Upper lobe of right lung (tissue), 1 donor: ENCODE measurements around the gene PLEK. TPM values are rescaled to one million over a fixed set of nuclear protein-coding genes. Genes with fewer than 3 reads are reported as not detected.

Source experiments
- ATAC-seq: fragments of 200-7000 bp; cut with Tn5 transposase; one replicate; pipeline ENCODE4 v1.9.1; 2020; ENCODE audit warnings: mild to moderate bottlenecking, moderate library complexity
- DNase-seq: peaks from one replicate; pipeline ENCODE4 v3.0.0-alpha.2; 2020
- H3K27ac ChIP-seq: fragments of 200-600 bp; one replicate; pipeline ENCODE4 v1.8.0; 2022
- H3K27me3 ChIP-seq: fragments of 200-600 bp; one replicate; pipeline ENCODE4 v1.8.0; 2022; ENCODE audit warnings: mild to moderate bottlenecking
- H3K36me3 ChIP-seq: fragments of 200-600 bp; one replicate; pipeline ENCODE4 v1.8.0; 2022
- H3K4me1 ChIP-seq: fragments of 200-600 bp; one replicate; pipeline ENCODE4 v1.8.0; 2022
- H3K4me3 ChIP-seq: fragments of 200-600 bp; one replicate; pipeline ENCODE4 v1.8.0; 2022; ENCODE audit warnings: mild to moderate bottlenecking
- H3K9me3 ChIP-seq: fragments of 200-600 bp; one replicate; pipeline ENCODE4 v1.8.0; 2022
- CTCF ChIP-seq: fragments of 200-600 bp; IDR thresholded peaks from one replicate; pipeline ENCODE4 v1.8.0; 2022; ENCODE audit warnings: antibody characterized with exemption
- intact Hi-C: fragments of 100-400 bp; cut with DNase I; formaldehyde crosslinking; loops from one replicate; pipeline ENCODE4 v1.11.0; 2022
- total RNA-seq: library from RNA; stranded (reverse); fragmentation: NEBNext Ultra II Directional; extraction: Animal tissue kit (Norgen Biotek cat#: 25700); gene quantifications from one replicate; pipeline ENCODE4 v1.2.1, GENCODE V29; 2021
- donor health status: DM: no; HTN: yes; CAD: no; lungs with severe emphysema.

Gene PLEK
- total RNA-seq, 1 donor from 2014 or later, result 32.9 TPM

- DNase-seq (no peak), ATAC-seq (peak; percentile 77)
- no peak overlapping the region for H3K4me3 ChIP-seq
- H3K27ac ChIP-seq, result no peak overlapping the region
- H3K4me1 ChIP-seq, result peaks cover 4% of the 10 kb centered on the region
- no peaks in the 10 kb centered on the region for H3K9me3 ChIP-seq
- TF ChIP-seq CTCF, result peak; percentile 48
- intact Hi-C loops, result no loop called here
- no peaks in the 10 kb centered on the region for H3K36me3 ChIP-seq
- no peaks in the 10 kb centered on the region for H3K27me3 ChIP-seq
Measured at GRCh38 chr2:68357605-68358337, 7.3 kb upstream of the PLEK start.

- DNase-seq (no peak), ATAC-seq (no peak)
- Histone ChIP-seq H3K36me3 (no peaks in the 10 kb centered on the region), H3K27ac (no peak overlapping the region), H3K4me3 (no peak overlapping the region), H3K9me3 (no peaks in the 10 kb centered on the region), H3K27me3 (no peaks in the 10 kb centered on the region), H3K4me1 (peaks cover 4% of the 10 kb centered on the region)
- intact Hi-C loops, result loop anchor here (5.0 kb wide), 1 partner anchor 82 kb away; no protein-coding TSS in a partner anchor
- TF ChIP-seq CTCF, result no peak
Measured at GRCh38 chr2:68359889-68360288, 5.2 kb upstream of the PLEK start.

GRCh38 chr2:68362069-68362468, 3.0 kb upstream of the PLEK start:
- DNase-seq (peak; percentile 88), ATAC-seq (peak; percentile 94)
- peak; percentile 85 for TF ChIP-seq CTCF
- no peaks in the 10 kb centered on the region for H3K36me3 ChIP-seq
- no peaks in the 10 kb centered on the region for H3K27me3 ChIP-seq
- intact Hi-C loops, result loop anchor here (5.0 kb wide), 1 partner anchor 80 kb away; no protein-coding TSS in a partner anchor
- peaks cover 4% of the 10 kb centered on the region for H3K4me1 ChIP-seq
- no peaks in the 10 kb centered on the region for H3K9me3 ChIP-seq
- H3K27ac ChIP-seq, result no peak overlapping the region
- H3K4me3 ChIP-seq, result peak overlapping the region; percentile 12

GRCh38 chr2:68362749-68363148, 2.3 kb upstream of the PLEK start:
- TF ChIP-seq CTCF, result no peak
- H3K36me3 ChIP-seq, result no peaks in the 10 kb centered on the region
- no peak overlapping the region for H3K27ac ChIP-seq
- DNase-seq (no peak), ATAC-seq (peak; percentile 9)
- H3K4me1 ChIP-seq, result peaks cover 4% of the 10 kb centered on the region
- no peaks in the 10 kb centered on the region for H3K27me3 ChIP-seq
- no peak overlapping the region for H3K4me3 ChIP-seq
- intact Hi-C loops, result loop anchor here (5.0 kb wide), 1 partner anchor 80 kb away; no protein-coding TSS in a partner anchor
- no peaks in the 10 kb centered on the region for H3K9me3 ChIP-seq

GRCh38 chr2:68363721-68364120, 1.4 kb upstream of the PLEK start:
- H3K36me3 ChIP-seq, result no peaks in the 10 kb centered on the region
- H3K27me3 ChIP-seq, result no peaks in the 10 kb centered on the region
- H3K4me3 ChIP-seq, result no peak overlapping the region
- H3K4me1 ChIP-seq, result peaks cover 6% of the 10 kb centered on the region
- DNase-seq, result no peak
- no peaks in the 10 kb centered on the region for H3K9me3 ChIP-seq
- intact Hi-C loops, result loop anchor here (5.0 kb wide), 1 partner anchor 79 kb away; no protein-coding TSS in a partner anchor
- ATAC-seq, result no peak
- no peak overlapping the region for H3K27ac ChIP-seq
- TF ChIP-seq CTCF, result no peak
